DOHH2 (cell line): ENCODE data around the gene CDH10.

ENCODE experiments used
- EZH2phosphoT487 ChIP-seq: fragments of 200-600 bp; sonication (generic); IDR thresholded peaks from 2 replicates; pipeline ENCODE4 v1.6.1; 2017; ENCODE audit warnings: borderline replicate concordance, mild to moderate bottlenecking, antibody characterized with exemption, low read length, moderate library complexity, mixed read lengths
- TF ChIP-seq, protein P1 (sequence below): fragments of 200-600 bp; sonication (generic); IDR thresholded peaks from one replicate; pipeline ENCODE4 v1.5.1; 2014; ENCODE audit warnings: antibody characterized with exemption, mild to moderate bottlenecking, low read depth, low read length; ENCODE audit not compliant: poor library complexity, severe bottlenecking

GRCh38 chr5:24633715-24634325, 11.0 kb downstream of the CDH10 start:
- TF ChIP-seq, protein P1, sequence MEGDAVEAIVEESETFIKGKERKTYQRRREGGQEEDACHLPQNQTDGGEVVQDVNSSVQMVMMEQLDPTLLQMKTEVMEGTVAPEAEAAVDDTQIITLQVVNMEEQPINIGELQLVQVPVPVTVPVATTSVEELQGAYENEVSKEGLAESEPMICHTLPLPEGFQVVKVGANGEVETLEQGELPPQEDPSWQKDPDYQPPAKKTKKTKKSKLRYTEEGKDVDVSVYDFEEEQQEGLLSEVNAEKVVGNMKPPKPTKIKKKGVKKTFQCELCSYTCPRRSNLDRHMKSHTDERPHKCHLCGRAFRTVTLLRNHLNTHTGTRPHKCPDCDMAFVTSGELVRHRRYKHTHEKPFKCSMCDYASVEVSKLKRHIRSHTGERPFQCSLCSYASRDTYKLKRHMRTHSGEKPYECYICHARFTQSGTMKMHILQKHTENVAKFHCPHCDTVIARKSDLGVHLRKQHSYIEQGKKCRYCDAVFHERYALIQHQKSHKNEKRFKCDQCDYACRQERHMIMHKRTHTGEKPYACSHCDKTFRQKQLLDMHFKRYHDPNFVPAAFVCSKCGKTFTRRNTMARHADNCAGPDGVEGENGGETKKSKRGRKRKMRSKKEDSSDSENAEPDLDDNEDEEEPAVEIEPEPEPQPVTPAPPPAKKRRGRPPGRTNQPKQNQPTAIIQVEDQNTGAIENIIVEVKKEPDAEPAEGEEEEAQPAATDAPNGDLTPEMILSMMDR = peak; percentile 66
- no peak for TF ChIP-seq EZH2phosphoT487
